HCT116 (cell line): Measurements from ENCODE around the gene SLC7A8. TPM values are rescaled to one million over a fixed set of nuclear protein-coding genes. Genes with fewer than 3 reads are reported as not detected.
A peak's percentile ranks its signal among the peaks of the same experiment; 100 is the strongest.

Experiments
- ATAC-seq: fragments of 200-7000 bp; cut with Tn5 transposase; 2 replicates; pipeline ENCODE4 v1.9.1; 2020; ENCODE audit warnings: mild to moderate bottlenecking, moderate library complexity
- BruUV-seq: library from RNA; stranded (reverse); fragments of 400-500 nt; replicated peaks from 2 replicates; lab custom pipeline; 2021; lab: Mats Ljungman, UMichigan
- CTCF ChIA-PET: fragments of 300-600 bp; sonication (Branson Sonifier 250); formaldehyde crosslinking; loops from one replicate; lab custom pipeline; 2021; ENCODE audit warnings: antibody characterized with exemption; lab: Charles Lee
- POLR2A ChIA-PET: fragments of 300-600, 350-600 bp; sonication (Branson Sonifier 250); formaldehyde crosslinking; loops from one replicate; lab custom pipeline; 2021; ENCODE audit warnings: antibody characterized with exemption; lab: Charles Lee
- RAD21 ChIA-PET, 2 experiments: fragments of 300-600 bp; sonication (Branson Sonifier 250); formaldehyde crosslinking; loops; one replicate each; lab custom pipeline; 2023; ENCODE audit warnings: low total read pairs in 2 of 2; ENCODE audit not compliant: uncharacterized antibody in 2 of 2, unreplicated experiment in 2 of 2, low non-redundant PET in 1 of 2; lab: Charles Lee
- DNase-seq: peaks from one replicate; pipeline ENCODE4 v3.0.0-alpha.2; 2010; ENCODE audit warnings: low read depth, low spot score
- H2AFZ ChIP-seq: fragments of 200-600 bp; shearing (Covaris generic), sonication (generic); 2 replicates; pipeline ENCODE4 v1.6.1; 2017; ENCODE audit warnings: low read depth, mixed run types, mixed read lengths, antibody characterized with exemption, low read length; ENCODE audit not compliant: poor library complexity, severe bottlenecking
- H3K27ac ChIP-seq: 2 replicates; pipeline ENCODE4 v1.5.1; 2012; ENCODE audit warnings: low read depth, low read length
- H3K27me3 ChIP-seq: fragments of 200-600 bp; sonication (generic); 2 replicates; pipeline ENCODE4 v1.6.1; 2016; ENCODE audit warnings: mixed run types, low read length, mixed read lengths; ENCODE audit not compliant: insufficient read depth
- H3K36me3 ChIP-seq, 2 experiments: fragments of 200-500 bp in 1 of 2; fragments of 200-600 bp in 1 of 2; sonication (Bioruptor generic) in 1 of 2; sonication (generic) in 1 of 2; 2 replicates each; pipeline versions ENCODE4 v1.5.1 to v1.6.1; 2014 to 2016; ENCODE audit warnings: low read length in 2 of 2, inconsistent platforms in 1 of 2, mixed read lengths in 1 of 2, mixed run types in 1 of 2; ENCODE audit not compliant: insufficient read depth in 2 of 2, control insufficient read depth in 1 of 2
- H3K4me1 ChIP-seq, 2 experiments: fragments of 200-600 bp in 1 of 2; sonication (generic) in 1 of 2; 2 replicates each; pipeline versions ENCODE4 v1.5.1 to v1.6.1; 2012 to 2017; ENCODE audit warnings: low read length in 2 of 2, inconsistent platforms in 1 of 2, mild to moderate bottlenecking in 1 of 2, mixed read lengths in 1 of 2, mixed run types in 1 of 2, moderate library complexity in 1 of 2; ENCODE audit not compliant: insufficient read depth in 2 of 2, control insufficient read depth in 1 of 2
- H3K4me2 ChIP-seq: fragments of 200-600 bp; sonication (generic); 2 replicates; pipeline ENCODE4 v1.6.1; 2017; ENCODE audit warnings: mixed run types, low read length, mixed read lengths
- H3K4me3 ChIP-seq, 2 experiments: fragments of 200-600 bp in 1 of 2; sonication (generic) in 1 of 2; replicated peaks in 1 of 2; 2 replicates each; pipeline ENCODE4 v1.5.1; 2011 to 2016; ENCODE audit warnings: low read length in 2 of 2, control low read depth in 1 of 2, low read depth in 1 of 2, mild to moderate bottlenecking in 1 of 2, mixed read lengths in 1 of 2, mixed run types in 1 of 2
- H3K79me2 ChIP-seq: fragments of 200-600 bp; sonication (generic); 2 replicates; pipeline ENCODE4 v1.6.1; 2017; ENCODE audit warnings: mild to moderate bottlenecking, mixed run types, low read length, moderate library complexity, mixed read lengths; ENCODE audit not compliant: insufficient read depth
- H3K9ac ChIP-seq: fragments of 200-600 bp; sonication (generic); 2 replicates; pipeline ENCODE4 v1.6.1; 2016; ENCODE audit warnings: low read length, mixed read lengths
- H3K9me2 ChIP-seq: fragments of 200-600 bp; sonication (generic), shearing (Covaris generic); 2 replicates; pipeline ENCODE4 v1.6.1; 2017; ENCODE audit warnings: mixed run types, mild to moderate bottlenecking, moderate library complexity; ENCODE audit not compliant: insufficient read depth
- H3K9me3 ChIP-seq, 2 experiments: fragments of 200-500 bp in 1 of 2; fragments of 200-600 bp in 1 of 2; sonication (Bioruptor generic) in 1 of 2; sonication (generic) in 1 of 2; 2 replicates each; pipeline ENCODE4 v1.6.1; 2014 to 2017; ENCODE audit warnings: low read length in 2 of 2, mixed read lengths in 2 of 2, inconsistent platforms in 1 of 2, low read depth in 1 of 2, mild to moderate bottlenecking in 1 of 2, mixed run types in 1 of 2, moderate library complexity in 1 of 2; ENCODE audit not compliant: control insufficient read depth in 1 of 2, insufficient read depth in 1 of 2
- H4K20me1 ChIP-seq: fragments of 200-600 bp; sonication (generic), shearing (Covaris generic); 2 replicates; pipeline ENCODE4 v1.6.1; 2017; ENCODE audit warnings: mixed run types, mild to moderate bottlenecking, moderate library complexity; ENCODE audit not compliant: insufficient read depth
- CBX3 ChIP-seq: IDR thresholded peaks from 2 replicates; pipeline ENCODE4 v1.6.1; 2012; ENCODE audit warnings: low read depth
- CEBPB ChIP-seq: IDR thresholded peaks from 2 replicates; pipeline ENCODE4 v1.6.1; 2012; ENCODE audit warnings: low read depth
- EGR1 ChIP-seq: IDR thresholded peaks from 2 replicates; pipeline ENCODE4 v1.6.1; 2012; ENCODE audit warnings: low read depth
- ELF1 ChIP-seq: IDR thresholded peaks from 2 replicates; pipeline ENCODE4 v1.6.1; 2012; ENCODE audit warnings: low read depth, borderline replicate concordance
- SIN3A ChIP-seq: IDR thresholded peaks from 2 replicates; pipeline ENCODE4 v1.6.1; 2012; ENCODE audit warnings: low read depth
- ZFX ChIP-seq: fragments of 450-650 bp; IDR thresholded peaks from 2 replicates; pipeline ENCODE4 v1.6.1; 2017
- intact Hi-C: fragments of 100-400 bp; cut with micrococcal nuclease; formaldehyde crosslinking; loops from 2 replicates; pipeline ENCODE4 v1.10.0; 2022
- total RNA-seq: library from RNA; stranded (reverse); gene quantifications from one replicate; pipeline ENCODE4 v1.2.1, GENCODE V29; 2021; ENCODE audit not compliant: unreplicated experiment
- TF ChIP-seq, protein P1 (sequence below): IDR thresholded peaks from 2 replicates; pipeline ENCODE4 v1.6.1; 2012
- TF ChIP-seq, protein P2 (sequence below), 3 experiments: fragments of 200-600 bp in 1 of 3; sonication (generic) in 1 of 3; IDR thresholded peaks in 2 of 3; conservative IDR thresholded peaks in 1 of 3; 2 replicates each; pipeline ENCODE4 v1.5.1; 2012 to 2017; ENCODE audit warnings: low read depth in 2 of 3, low read length in 2 of 3, antibody characterized with exemption in 1 of 3, borderline replicate concordance in 1 of 3, control low read depth in 1 of 3, mild to moderate bottlenecking in 1 of 3, mixed read lengths in 1 of 3, mixed run types in 1 of 3, moderate library complexity in 1 of 3; ENCODE audit not compliant: insufficient read depth in 1 of 3

SLC7A8 gene
- total RNA-seq, 1 experiment from 2014 or later = 5.3 TPM

DNA sequence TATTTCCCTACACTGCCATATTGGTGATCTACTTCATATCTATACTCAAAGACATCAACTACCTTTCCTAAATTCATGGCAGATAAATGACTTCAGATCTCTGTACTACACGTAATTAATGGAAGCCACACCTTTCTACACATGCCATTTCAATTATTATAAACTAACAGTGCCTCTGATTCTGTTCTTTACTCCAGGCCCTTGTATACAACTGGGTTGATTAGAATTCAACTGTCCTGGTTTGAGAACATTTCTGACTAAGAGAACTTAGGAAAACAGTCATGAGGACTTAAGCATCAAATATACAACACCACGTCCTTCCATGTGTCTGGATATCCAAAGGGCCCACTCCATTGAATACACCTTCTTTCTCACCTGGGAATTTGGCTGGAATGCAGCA lies 90.4 kb downstream of the SLC7A8 start:
- ChIA-PET POLR2A (no interaction called here), RAD21 (no interaction called here), CTCF (interaction anchor here (1.2 kb wide), 1 partner anchor 16 kb away, joined by 4 read pairs; no protein-coding TSS in a partner anchor)
- intact Hi-C loops = no loop called here
- ATAC-seq (no peak), DNase-seq (no peak)
- Histone ChIP-seq H3K36me3 (peaks cover 38 to 46% of the 10 kb centered on the region in 2 experiments), H3K9ac (no peak overlapping the region), H3K4me2 (peak overlapping the region; percentile 95; the same call in 1 of the 2 replicates), H3K9me2 (no peaks in the 10 kb centered on the region), H3K4me1 (peaks cover 6 to 12% of the 10 kb centered on the region in 2 experiments; a peak in 2 of 4 replicates), H3K4me3 (no peak overlapping the region), H4K20me1 (peaks cover 6% of the 10 kb centered on the region; the same call in 1 of the 2 replicates), H3K27me3 (no peaks in the 10 kb centered on the region), H2AFZ (no peak overlapping the region), H3K27ac (no peak overlapping the region), H3K9me3 (no peaks in the 10 kb centered on the region), H3K79me2 (peaks cover 88% of the 10 kb centered on the region)
- TF ChIP-seq, protein P1, sequence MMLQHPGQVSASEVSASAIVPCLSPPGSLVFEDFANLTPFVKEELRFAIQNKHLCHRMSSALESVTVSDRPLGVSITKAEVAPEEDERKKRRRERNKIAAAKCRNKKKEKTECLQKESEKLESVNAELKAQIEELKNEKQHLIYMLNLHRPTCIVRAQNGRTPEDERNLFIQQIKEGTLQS = no peak
- BruUV-seq = no TSS peak

DNA sequence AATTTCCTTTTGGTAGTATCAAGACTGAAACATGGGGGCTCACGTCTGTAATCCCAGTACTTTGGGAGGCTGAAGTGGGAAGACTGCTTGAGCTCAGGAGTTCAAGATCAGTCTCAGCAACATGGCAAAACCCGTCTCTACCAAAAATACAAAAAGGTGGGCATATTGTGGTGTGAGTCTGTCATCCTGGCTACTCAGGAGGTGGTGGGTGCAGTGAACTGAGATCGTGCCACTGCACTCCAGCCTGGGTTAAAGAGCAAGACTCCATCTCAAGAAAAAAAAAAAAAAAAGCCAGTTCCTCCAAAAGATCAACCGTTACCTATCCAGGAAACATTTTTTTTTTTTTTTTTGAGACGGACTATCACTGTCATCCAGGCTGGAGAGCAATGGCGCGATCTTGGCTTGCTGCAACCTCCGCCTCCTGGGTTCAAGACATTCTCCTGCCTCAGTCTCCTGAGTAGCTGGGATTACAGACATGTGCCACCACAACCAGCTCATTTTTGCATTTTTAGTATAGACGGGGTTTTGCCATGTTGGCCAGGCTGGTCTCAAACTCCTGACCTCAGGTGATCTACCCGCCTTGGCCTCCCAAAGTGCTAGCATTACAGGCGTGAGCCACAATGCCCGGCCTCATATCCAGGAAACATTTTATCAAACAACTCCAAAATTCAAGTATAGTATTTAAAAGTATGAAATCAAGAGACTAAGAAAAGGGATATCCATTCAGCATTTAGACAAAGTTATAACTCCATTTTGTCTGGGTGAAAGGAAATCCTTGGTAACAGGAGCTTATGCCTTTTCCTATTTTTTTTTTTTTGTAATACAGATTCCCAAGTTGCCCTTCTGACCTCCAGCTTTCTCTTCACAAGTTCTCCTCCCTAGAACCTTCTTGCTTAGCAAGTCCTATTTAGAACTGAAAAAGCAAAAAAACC lies 91.9 kb downstream of the SLC7A8 start:
- intact Hi-C loops = no loop called here
- H2AFZ ChIP-seq = no peak overlapping the region
- H3K36me3 ChIP-seq = peaks cover 46 to 47% of the 10 kb centered on the region in 2 experiments
- H3K4me2 ChIP-seq = no peak overlapping the region
- DNase-seq = no peak
- no peaks in the 10 kb centered on the region for H3K9me2 ChIP-seq
- no peak overlapping the region for H3K4me3 ChIP-seq
- POLR2A ChIA-PET = no interaction called here
- TF ChIP-seq, protein P2, sequence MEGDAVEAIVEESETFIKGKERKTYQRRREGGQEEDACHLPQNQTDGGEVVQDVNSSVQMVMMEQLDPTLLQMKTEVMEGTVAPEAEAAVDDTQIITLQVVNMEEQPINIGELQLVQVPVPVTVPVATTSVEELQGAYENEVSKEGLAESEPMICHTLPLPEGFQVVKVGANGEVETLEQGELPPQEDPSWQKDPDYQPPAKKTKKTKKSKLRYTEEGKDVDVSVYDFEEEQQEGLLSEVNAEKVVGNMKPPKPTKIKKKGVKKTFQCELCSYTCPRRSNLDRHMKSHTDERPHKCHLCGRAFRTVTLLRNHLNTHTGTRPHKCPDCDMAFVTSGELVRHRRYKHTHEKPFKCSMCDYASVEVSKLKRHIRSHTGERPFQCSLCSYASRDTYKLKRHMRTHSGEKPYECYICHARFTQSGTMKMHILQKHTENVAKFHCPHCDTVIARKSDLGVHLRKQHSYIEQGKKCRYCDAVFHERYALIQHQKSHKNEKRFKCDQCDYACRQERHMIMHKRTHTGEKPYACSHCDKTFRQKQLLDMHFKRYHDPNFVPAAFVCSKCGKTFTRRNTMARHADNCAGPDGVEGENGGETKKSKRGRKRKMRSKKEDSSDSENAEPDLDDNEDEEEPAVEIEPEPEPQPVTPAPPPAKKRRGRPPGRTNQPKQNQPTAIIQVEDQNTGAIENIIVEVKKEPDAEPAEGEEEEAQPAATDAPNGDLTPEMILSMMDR (IDR thresholded peaks at IDR 0.05 in 2 of 3, conservative IDR thresholded peaks at IDR 0.05 in 1 of 3; ENCODE audit: borderline replicate concordance in 1 of 3, insufficient read depth in 1 of 3, low read depth in 2 of 3, low read length in 2 of 3) = no peak
- no peak for TF ChIP-seq ZFX
- TF ChIP-seq CEBPB = no peak
- TF ChIP-seq SIN3A = no peak
- TF ChIP-seq, protein P1 = no peak
- no peak for TF ChIP-seq EGR1
- TF ChIP-seq CBX3 = no peak
- no peak for TF ChIP-seq ELF1
- H3K79me2 ChIP-seq = peaks cover 81% of the 10 kb centered on the region
- H3K27ac ChIP-seq = no peak overlapping the region
- RAD21 ChIA-PET = no interaction called here
- no peaks in the 10 kb centered on the region for H3K9me3 ChIP-seq
- no peak for ATAC-seq
- H3K9ac ChIP-seq = no peak overlapping the region
- H4K20me1 ChIP-seq = peaks cover 6% of the 10 kb centered on the region; the same call in 1 of the 2 replicates
- no TSS peak for BruUV-seq
- no peaks in the 10 kb centered on the region for H3K27me3 ChIP-seq
- peaks cover 5 to 11% of the 10 kb centered on the region in 2 experiments; a peak in 2 of 4 replicates for H3K4me1 ChIP-seq
- CTCF ChIA-PET = interaction anchor here (1.0 to 3.1 kb wide), 3 partner anchors 14 to 29 kb away, joined by 3 to 9 read pairs (median 4); no protein-coding TSS in a partner anchor
